HG02870 (cell line): Measurements from ENCODE around the gene PTPRM.

Source experiments
- ATAC-seq: cut with Tn5 transposase; IDR thresholded peaks from one replicate; pipeline ENCODE4 v1.9.1; 2021; ENCODE audit warnings: mild to moderate bottlenecking, moderate library complexity; ENCODE audit not compliant: unreplicated experiment

The PTPRM gene

DNA sequence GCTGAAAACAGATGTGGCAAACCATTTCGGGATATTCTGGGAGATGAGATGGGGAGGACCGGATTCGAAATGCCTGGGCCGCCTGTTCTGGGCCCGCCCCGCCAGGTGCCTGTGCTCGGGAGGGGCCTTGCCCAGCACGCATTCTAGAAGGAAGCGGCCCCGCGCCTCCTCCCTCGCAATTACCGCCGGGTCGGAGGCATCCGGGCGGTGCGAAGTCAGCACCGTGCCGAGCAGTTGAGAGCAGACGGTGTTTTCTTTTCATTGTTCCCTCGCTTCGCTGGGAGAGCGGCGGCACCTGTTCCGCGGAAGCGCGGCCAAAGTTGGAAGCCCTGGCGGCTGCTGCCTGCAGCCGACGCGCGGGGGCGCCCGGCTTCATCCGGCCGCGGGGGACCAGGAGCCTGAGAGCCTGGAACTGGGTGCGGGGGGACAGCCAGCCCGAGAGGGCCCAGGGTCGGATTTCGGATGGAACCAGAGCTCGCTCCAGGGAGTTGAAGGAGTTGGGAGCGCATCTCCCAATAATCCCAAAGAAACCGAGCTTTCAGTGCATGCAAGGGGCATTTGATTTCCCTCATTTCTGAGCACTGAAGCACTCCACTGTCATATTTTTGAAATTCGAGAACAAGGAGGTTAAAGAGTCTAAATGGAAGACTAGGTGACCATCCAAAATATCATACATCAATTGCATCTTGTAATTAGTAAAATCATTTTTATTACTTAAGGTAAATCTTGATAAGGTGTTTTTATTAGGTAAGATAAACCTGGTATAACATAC, 800.3 kb downstream of the PTPRM start:
- no peak for ATAC-seq

DNA sequence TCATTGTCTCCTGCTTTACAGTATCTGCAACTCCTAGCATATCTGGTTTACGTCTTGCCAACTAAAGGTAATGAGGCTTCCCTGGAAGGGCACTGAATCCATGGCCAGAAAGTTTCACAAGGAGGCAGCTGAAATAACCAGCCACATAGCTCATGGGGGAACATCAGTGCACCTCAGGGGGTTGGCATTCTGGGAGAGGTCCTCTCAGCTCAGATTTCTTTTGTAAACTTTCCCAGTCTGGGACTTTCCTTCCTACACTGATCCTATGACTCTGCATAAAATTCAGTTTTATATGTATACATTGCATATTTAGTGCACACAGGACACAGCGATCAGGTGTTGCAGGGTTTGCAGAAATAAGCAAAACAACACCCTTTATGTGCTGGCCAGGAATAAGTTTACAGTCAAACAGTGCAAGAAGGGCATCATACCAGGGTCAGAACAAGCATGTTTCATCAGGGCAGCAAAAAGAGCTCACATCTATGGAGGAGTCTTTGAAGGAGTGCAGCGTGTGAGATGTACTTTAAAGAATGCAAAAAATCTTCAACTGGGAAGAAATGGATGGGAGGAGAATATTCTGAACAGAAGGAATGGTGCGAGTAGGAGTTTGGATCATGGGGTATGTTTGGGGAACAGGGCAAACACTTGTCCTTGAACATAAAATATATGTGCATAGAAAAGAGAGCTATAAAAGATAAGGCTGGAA, 801.5 kb downstream of the PTPRM start:
- no peak for ATAC-seq

DNA sequence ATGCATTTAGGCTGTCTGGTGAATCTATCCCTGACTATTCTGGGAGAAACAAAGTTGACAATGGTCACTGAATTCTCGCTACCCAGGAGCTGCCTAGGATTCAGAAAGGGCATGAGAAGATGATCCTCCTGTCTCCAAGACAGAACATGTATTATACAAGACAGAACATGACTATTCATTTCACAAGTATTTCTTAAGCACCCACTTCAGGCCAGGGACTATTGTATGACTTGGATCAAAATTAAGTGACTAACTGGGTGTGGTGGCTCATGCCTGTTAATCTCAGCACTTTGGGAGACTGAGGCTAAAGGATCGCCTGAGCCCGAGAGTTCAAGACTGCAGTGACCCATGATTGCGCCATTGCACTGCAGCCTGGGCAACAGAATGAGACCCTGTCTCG, 806.4 kb downstream of the PTPRM start:
- ATAC-seq, result no peak

DNA sequence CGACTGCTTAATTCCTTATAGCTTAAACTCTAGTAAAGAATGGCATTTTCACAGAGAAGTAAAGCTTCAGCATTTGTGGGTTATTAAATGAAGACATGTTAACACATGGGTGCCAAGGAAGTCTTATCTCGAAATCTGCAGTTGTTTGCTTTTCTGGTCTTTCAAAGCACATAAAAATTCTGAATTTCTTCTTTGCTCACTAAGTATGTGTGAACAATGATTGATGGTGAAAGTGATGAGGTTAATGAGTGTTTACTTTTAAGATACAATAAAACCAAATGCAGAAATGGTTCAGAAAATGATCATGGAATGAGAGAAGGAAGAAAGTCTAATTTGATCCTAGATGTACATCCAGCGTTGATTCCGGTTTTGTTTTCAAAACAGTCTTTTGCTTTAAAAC, 807.6 kb downstream of the PTPRM start:
- no peak for ATAC-seq

DNA sequence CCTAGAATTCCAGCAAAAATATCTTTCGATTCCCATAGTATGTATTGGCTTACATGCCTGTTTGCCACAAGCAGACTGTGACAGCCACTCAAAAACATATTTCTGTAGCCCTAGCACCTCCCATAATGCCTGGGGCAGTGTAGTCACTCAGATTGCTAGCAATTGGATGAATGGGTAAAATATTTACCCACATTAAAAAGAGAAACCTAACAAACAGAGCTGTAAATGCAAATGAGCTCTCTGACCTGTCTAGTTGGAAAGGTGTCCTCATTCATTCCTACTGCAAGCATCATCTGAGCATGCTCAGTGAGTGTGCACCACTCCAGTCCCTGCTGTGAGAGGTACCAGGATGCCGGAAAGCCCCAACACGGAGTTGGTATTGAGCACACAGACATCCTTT, 808.1 kb downstream of the PTPRM start:
- no peak for ATAC-seq

DNA sequence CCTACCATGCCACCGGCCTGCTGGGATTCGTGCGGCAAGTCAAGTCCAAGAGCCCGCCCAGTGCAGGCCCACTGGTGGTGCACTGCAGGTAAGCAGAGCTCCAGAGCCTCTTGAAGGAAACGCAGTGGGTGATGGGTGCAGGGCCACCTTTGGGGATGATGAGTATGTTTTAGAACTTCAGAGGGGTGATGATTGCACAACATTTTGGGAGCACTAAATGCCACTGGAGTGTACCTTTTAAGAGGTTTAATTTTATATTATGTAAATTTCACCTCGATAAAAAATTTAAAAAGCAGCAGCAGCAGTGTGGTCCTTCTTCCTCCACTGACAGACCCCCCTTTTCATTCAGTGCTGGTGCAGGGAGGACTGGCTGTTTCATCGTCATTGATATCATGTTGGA, 809.0 kb downstream of the PTPRM start:
- no peak for ATAC-seq

DNA sequence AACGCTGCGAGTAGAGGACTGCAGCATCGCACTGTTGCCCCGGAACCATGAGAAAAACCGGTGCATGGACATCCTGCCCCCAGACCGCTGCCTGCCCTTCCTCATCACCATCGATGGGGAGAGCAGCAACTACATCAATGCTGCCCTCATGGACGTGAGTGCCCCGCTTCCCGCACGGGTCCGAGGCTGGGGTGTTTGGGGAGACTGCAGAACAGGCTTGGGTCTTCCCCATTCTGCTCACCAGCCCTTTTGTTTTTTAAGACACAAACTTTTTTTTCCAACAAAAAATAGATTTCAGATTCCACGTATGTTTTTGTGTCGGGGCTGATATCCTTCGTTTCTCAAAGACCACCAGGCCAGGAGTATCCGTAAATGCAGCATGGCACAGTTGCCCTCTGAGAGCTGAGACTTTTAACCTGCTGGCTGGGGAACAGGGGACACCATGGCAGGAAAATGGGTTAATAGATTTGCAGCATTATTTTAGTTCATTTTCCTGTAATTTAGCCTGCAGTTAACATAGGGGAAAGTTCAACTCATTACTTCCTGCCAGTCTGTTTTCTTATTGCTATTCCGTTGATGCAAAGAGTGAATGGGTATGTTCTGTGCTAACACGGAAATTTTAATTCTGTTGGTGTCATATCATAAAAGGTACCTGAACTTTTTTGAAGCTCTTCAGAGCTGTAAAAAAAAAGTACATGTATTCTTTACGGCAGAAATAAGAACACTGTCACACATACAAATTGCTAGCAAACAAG, 812.2 kb downstream of the PTPRM start:
- no peak for ATAC-seq

DNA sequence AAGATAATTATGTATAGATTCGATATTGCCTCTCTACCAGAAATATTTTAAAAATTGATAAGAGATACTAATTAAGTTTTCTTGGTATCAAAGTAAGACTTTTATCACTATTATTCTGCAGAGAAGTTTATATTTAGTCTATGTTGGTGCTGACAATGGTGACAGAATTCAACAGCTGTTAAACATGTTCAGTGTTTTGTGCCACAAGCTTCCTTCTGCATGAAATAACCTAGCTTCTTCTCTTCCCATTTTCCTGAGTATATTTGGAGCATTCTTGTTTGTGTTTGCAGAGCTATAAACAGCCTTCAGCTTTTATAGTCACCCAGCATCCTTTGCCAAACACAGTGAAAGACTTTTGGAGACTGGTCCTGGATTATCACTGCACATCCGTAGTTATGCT, 812.9 kb downstream of the PTPRM start:
- no peak for ATAC-seq

DNA sequence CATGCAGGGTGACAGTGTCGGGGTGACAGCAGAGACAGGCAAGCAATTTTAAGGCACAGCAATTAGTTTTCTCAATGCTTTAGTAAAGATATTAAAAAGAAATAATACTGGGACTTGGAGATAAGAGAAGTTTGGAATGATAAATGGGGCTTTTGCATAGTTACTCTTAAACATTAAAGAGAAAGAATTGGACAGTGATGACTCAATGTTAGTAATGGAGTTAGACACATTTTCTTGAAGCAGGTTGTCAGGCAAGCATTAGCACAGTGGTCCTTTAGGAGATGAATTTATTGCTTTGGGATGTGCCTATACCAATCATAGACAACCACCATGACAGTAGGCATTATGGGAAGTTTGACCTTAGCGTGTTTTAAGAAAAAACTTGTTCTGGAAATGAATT, 813.8 kb downstream of the PTPRM start:
- no peak for ATAC-seq

DNA sequence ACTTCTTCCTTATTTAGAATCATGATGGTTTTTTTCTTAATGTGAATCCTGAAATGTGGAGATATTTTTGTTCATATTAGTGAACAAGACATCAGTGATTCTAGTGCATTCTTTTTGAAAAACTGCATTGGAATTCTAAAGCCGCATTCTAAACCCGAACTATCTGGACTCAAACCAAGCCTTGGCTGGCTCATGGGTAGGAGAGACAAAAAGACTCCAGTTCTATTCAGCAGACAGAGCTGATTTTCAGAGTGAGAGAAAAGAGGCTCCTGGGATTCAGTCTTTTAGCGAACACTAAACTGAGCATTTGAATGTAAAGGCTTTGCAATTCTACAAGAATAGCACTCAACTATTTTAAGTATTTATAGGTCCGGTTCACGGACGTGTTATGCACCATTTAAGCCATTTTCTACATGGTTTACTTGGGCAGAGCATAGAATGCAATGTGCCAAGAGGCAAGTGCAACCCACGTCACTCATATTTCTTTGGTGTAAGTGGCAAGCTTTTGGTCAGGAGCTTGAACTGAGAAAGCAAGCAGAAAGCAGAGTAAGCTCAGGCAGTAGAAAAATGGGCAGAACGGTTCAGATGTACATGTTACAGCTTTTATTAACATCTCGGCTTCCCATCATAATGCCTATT, 814.8 kb downstream of the PTPRM start:
- ATAC-seq, result no peak

DNA sequence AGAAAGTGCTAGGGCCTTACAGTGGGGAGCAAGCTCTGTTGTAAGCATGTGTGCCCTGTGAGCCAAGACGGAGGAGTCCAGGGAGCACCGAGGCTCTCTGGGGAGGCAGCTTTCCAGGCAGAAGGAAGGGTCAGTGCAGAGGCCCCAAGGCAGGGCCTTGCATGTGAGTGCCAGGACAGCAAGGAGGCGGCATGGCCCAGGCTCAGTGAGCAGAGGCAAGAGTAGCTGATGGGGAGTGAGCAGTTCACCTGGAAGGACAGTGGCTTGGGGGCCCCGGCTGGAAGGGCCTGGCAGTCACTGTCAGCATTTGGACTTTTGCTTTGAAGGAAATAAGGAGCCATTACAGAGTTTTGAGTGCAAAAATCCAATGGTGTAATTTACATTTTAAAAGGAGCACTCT, 818.3 kb downstream of the PTPRM start:
- ATAC-seq, result no peak

DNA sequence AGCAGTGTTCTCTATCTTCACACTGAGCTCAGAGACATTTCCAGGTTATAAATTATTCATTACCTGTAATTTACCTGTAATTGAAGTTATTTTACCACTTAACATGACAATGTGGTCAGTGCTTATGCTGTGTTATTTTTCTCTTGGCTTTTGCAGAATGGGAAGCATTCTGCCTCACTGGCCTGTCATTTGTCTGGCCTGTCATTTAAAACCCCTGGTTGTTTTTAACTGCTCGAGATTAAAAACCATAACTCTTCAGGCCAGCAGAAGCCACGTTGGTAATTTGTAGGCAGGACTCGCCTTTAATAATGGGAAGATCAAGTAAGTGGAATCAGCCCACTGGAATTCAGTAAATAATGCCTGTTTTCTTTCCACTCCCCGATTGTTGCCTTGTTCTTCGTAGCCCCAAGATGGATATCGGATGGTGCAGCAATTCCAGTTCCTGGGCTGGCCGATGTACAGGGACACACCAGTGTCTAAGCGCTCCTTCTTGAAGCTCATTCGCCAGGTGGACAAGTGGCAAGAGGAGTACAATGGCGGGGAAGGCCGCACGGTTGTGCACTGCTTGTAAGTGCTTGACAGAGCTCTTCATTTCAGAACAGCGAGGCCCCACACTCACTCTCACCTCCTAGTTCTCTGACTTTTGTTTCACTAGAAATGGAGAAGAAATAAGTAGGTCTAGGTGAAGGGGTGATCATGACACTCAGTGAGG, 819.7 kb downstream of the PTPRM start:
- no peak for ATAC-seq

DNA sequence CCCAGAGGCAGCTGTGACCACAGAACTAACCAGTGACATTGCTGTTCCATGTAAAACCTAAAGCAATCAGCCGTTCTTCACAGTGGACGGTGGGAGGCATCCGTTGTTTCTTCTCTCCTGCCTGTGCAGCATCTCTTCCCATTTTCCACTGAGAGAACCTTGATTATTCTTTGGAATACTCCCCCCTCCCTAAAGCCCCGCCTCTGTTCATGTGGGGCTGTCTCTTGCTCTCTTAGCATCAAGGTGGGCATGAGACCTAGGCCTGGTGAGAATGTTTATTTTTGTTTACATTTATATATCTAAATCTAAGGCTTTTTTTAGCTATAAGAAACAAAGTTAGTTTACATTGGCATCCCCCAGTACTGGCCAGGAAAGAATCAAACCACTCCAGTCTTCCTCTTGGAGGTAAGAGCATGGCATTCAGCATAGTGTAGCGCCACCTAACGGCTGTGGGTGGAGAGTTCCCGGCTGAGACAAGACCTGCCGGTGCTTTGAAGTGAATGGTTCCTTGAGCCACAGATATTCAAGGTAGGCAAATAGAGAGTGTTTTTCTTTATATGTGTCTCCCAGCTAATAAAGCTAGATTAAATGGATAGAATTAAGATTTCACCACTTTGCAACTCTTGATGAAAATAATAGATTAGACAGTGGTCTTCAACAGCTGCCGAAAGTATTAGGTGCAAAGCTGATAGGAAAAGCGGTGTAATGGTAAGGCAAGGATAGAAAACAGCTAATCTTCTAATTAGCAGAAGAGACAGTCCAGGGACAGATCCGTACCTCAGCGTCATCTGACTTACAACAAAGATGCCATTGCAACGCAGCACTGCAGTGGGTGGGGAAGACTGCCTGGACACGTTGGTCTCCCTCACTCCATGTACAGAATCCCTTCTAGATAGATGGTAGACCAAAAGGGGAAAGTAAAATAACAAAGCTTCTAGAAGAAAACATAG, 822.5 kb downstream of the PTPRM start:
- ATAC-seq, result peak; percentile 59

DNA sequence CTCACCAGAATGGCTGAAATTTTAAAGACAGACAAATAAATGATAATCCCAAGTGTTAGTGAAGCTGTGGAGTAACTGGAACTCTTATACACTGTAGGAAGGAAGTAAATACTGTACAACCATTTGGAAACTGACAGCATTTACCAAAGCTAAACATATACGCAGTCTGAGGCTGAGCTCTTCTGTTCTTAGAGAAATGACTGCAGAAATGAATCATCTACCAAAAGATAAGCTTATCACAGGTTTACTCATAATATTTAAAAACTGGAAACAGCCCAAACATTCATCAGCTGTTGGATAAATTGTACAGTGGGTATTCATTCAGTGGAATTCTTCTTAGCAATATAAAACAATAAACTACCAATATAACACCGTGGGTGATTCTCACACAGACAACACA, 824.0 kb downstream of the PTPRM start:
- no peak for ATAC-seq

DNA sequence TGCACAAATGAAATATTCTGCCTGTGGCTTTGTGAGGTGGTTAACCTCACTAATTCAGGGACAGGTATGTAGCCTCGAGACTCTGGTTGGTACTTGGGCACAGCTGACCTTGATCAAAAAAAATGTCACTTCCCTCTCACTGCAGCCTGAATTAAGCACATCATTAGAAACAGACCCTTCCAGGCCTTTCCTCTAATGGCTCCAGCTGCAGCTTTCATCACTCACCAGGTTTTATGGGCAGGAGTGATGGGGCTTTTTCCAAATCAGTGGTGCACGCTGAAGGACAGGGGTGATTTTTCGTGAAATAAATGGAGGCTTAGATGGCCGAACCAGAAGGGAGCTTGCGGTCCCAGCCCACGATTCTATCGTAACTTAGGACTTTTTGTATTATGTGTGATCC, 829.1 kb downstream of the PTPRM start:
- ATAC-seq, result no peak

DNA sequence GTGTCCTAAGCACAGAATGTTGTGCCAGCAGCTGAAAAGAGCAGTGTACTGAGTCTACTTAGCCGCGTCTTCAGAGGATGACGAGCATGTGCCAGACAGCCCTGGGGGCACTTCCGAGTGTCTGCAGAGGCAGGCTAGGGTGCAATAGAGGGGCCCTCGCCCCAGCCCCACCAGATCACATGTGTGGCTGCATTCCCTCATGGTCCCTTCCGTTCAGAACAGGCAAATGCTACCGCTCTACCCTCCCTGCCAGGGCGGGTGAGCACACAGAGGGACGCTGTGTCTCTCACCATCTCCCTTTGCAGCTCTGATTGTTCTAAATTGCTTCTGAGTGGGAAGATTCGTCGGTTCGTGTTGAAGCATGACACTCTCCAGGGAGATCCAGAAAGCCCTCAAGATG, 829.9 kb downstream of the PTPRM start:
- ATAC-seq, result no peak

DNA sequence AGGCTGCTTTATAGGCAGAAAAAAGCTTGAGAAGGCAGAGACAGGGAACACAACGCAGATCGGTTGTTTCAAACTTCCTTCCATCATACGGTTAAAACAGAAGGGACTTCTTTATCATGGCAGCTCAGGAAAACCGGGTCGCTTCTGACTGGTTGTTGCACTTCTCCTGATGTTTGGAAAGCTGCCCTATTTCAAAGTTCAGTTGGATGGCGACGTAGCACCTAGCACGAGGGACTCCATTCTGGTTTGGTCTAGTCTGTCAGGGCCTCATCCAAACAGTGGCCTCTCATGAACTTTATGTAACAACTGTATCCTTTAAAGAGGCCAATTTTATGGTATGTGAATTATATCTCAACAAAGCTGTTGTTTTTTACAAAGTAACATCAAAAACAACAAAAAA, 832.0 kb downstream of the PTPRM start:
- no peak for ATAC-seq

DNA sequence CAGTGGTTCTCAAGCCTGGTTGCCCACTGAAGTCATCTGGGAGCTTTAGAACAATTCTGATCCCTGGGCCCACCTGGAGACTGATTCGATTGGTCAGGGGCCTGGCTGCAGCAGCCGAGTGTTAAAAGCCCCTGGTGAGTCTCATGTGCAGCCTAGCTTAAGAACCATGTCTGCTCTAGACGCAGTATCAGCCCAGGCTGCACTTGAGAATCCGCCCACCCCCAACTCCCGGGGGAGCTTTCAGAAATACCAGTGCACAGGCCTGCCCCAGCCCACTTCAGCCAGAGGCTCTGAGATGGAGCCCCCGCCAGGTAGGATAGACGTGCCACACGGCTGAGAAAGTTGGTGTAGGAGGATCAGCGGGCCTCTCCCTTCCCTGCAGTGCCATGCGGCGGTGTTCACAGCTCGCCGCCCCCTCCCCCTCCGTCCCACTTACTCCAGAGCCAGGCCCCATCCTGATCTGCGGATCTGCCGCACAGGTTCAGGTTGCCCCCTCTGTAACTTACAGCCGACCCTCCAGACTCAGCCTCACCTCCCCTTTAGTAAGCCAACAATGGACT, 833.2 kb downstream of the PTPRM start:
- ATAC-seq, result no peak

DNA sequence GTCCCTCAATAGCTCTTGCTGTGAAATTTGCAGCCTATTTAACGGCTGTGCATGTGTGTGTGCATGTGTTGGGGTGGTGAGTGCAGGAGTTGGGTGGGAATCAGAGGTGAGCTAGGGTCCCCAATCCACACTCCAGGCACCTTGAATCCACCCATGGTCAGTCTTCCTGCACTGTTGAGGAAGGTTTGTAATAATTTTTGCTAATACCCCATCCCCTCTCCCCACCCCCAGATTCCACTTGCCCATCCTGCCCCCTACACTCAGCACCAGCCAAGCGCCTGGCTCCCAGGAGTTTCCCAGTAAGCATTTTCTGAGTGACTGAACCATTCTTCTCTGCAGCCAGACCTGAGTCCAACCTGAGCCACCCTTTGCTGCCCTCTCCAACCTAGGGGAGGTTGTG, 833.7 kb downstream of the PTPRM start:
- ATAC-seq, result no peak
